KOPT-K1 (cell line): ENCODE data around the gene NRSN1.

ENCODE experiments used
- H3K27ac ChIP-seq: fragments of 200-600 bp; sonication (generic); 2 replicates; pipeline ENCODE4 v1.5.1; 2016; ENCODE audit warnings: antibody characterized with exemption, mild to moderate bottlenecking, low read depth, low read length; ENCODE audit not compliant: poor library complexity, severe bottlenecking
- H3K36me3 ChIP-seq: fragments of 200-600 bp; sonication (generic); 2 replicates; pipeline ENCODE4 v1.5.1; 2017; ENCODE audit warnings: antibody characterized with exemption, mild to moderate bottlenecking, low read length, moderate library complexity; ENCODE audit not compliant: insufficient read depth
- H3K9me3 ChIP-seq: fragments of 200-600 bp; sonication (generic); 2 replicates; pipeline ENCODE4 v1.5.1; 2017; ENCODE audit warnings: antibody characterized with exemption, low read length, mild to moderate bottlenecking; ENCODE audit not compliant: insufficient read depth, poor library complexity, severe bottlenecking

NRSN1 gene, protein sequence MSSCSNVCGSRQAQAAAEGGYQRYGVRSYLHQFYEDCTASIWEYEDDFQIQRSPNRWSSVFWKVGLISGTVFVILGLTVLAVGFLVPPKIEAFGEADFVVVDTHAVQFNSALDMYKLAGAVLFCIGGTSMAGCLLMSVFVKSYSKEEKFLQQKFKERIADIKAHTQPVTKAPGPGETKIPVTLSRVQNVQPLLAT

DNA sequence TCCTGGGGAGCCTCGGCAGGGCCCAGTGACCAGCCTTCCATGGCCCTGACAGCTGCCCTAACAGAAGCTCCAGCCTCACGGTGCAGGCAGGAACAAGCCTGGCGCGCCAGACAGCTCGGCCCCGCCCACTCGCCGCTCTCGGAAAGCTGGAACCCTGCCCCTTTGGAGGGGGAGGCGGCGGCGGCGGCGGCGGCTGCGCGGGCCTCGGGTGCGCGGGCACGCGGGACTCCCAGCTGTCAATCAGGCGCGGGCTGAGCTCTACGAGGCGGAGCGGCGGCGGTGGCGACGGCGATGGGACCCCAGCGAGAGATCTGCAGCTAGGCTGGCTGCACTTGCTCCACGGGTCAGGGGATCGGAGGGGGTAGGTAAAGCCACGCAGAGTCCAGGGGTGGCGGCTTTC is at the start of gene NRSN1:
NRSN1 (plus strand) TSS at position 236 of the 400 bp plus-strand sequence. CDS start 8,113 bp downstream, outside the sequence.
- Histone ChIP-seq H3K9me3 (no peaks in the 10 kb centered on the region), H3K27ac (no peak within 1 kb of the TSS)

DNA sequence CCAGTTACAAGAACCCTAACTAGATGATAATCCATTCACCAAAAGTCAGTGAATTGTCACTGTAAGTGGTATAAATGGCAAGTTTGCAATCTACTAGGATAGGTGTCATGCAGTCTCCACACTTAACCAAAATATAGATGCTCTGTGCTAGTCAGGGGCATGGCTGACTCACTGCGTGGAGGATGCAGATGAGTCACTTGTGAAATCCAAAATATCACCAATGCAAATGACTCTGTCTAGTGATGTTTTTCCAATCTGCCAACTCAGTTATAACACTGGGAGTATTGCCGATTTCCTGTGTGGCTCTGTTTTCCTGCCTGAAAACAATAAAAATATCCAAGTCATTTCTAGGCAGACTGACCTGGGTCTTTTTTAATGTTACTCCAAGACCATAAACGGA is 47.8 kb upstream of the NRSN1 start:
- Histone ChIP-seq H3K27ac (no peak overlapping the region), H3K9me3 (no peaks in the 10 kb centered on the region), H3K36me3 (no peaks in the 10 kb centered on the region)

More for the DNA sequence above, at the start of gene NRSN1:
- H3K36me3 ChIP-seq, result no peaks in the 10 kb centered on the region

DNA sequence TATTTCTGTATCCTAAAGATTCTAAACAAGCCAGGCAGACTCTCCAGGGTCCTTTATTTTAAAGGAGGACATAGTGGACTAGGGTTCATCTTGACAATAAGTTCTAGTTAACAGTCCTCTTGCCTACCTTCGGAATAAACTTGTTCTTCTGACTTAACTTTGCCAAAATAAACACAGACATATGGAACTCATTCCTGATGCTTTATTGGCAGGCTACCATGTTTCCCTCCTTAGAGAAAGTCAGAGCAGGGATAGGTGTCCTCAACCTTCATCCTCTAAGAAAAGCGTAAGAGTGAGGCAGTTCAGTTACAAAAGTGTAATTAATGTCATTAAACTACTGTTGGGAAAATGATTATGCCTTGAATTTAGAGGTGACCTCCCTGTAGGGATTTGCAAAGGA is 46.9 kb upstream of the NRSN1 start:
- Histone ChIP-seq H3K9me3 (no peaks in the 10 kb centered on the region), H3K36me3 (no peaks in the 10 kb centered on the region), H3K27ac (no peak overlapping the region)

DNA sequence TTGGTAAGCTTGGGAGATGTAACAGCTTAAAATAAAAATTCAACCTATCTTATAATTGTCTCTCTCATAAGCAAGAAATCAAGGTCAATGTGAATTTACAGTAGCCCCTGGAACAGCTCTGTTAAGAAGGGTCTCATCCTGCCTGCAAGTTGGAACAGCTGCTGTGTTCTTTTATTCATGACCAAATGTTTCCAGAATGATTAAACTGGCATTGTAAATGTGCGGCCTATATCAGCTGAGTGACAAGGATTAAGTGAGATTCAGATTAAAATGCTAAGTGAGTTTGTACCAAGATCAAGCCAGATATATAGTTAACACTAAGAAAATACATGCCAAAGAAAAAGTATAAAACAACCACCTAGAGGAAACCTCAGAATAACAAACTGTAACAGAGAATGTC is 45.3 kb upstream of the NRSN1 start:
- Histone ChIP-seq H3K27ac (no peak overlapping the region), H3K36me3 (no peaks in the 10 kb centered on the region), H3K9me3 (no peaks in the 10 kb centered on the region)

DNA sequence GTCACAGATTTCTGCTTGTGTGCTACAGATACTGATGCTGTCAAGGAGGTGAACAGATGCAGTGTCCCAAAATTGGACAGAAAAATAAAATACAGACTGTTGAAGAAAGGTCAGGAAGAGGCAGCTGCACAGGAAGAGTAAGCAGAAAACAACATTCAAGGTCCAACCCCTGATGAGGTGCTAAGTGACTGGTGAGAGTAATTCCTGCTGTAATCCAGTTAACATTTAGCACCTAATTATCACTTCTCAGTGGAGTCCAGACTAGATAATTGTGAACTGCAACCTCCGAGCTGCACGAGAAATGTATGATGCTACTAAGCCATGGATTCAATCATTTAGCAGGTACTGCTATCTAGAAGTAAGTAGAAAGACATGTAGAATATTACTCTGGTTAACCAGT is 36.3 kb upstream of the NRSN1 start:
- H3K9me3 ChIP-seq, result no peaks in the 10 kb centered on the region
- H3K27ac ChIP-seq, result no peak overlapping the region
- H3K36me3 ChIP-seq, result no peaks in the 10 kb centered on the region

DNA sequence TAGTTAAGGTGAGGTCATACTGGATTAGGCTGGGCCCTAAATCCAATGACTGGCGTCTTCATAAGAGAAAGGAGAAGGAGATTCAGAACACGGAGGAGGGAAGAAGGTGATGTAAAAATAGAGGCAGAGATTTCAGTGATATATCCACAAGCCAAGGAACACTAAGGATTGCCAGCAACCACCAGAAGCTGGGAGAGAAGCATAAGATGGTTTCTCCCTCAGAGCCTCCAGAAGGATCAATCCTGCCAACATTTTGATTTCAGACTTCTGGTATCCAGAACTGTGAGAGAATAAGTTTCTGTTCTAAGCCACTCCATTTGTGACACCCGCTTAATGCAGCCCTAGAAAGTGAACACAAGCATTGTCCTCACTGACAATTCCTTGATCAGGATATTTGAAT is 33.6 kb upstream of the NRSN1 start:
- Histone ChIP-seq H3K27ac (no peak overlapping the region), H3K36me3 (no peaks in the 10 kb centered on the region), H3K9me3 (no peaks in the 10 kb centered on the region)

DNA sequence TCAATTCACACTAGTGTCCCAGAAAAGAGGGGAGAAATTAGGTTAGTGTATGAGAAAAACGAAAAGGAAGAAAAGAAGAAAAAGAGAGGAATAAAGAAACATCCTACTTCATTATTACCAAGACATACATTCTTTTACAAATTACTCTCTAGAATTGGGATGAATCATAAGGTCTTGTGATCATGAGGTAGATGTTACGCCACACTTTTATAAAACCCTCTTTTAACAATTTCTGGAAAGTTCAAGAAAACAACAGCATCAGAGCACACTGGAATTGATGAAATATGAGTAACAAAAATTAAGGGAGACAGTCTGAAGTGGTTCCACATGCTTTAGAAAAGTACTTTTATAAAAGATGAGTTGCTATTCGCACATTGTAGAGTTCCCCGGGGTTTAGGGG is 32.6 kb upstream of the NRSN1 start:
- no peaks in the 10 kb centered on the region for H3K9me3 ChIP-seq
- H3K36me3 ChIP-seq, result no peaks in the 10 kb centered on the region
- H3K27ac ChIP-seq, result no peak overlapping the region

DNA sequence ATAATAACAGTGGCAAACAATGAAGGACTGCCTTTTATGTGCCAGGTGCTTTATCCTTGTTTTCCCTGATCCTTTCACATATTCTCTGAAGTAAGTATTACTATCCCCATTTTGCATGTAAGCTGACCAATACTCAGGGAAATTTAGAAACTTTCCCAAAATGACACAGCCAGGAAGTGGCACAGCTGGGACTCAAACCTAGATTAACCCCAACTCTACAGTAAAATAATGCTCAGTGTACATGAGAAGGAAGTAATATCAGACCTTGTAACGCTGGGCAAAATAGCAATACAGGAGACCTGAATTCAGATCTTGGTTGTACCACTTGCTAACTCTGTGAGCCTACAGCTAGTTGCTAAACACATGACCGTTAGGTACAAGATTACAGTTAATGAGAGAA is 26.8 kb upstream of the NRSN1 start:
- Histone ChIP-seq H3K36me3 (no peaks in the 10 kb centered on the region), H3K27ac (no peak overlapping the region), H3K9me3 (no peaks in the 10 kb centered on the region)

DNA sequence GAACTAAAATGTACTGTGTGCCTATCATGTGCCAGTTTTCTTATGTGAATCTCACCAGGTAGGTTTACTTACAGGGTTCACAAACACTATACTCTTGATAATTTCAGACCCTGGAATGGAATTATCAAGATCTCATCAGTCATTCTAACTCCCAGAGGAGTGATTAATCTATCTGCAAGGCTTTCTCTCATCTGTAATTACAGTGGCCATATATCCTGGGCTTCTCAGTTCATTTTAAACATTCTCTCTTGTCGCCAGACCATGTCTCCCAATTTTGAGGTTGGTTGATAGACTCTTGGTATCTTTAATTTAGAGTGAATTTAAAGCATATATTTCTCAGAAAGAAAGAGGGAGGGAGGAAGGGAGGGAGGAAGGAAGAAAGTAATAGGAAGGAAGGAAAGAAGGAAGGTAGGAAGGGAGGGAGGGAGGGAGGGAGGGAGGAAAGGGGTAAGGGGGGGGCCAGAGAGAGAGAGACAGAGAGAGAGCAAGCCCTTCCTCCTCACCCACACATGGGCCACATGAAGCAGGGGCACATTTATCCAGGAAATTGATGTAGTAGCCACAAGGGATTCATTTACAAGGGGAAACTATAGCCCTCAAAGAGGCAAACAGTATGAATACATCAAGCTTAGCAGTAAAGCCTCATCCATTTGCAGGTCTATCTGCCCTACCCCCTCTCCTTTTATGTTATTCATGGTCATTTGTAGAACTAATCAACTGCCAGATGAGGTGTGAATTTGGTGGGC is 25.8 kb upstream of the NRSN1 start:
- H3K27ac ChIP-seq, result no peak overlapping the region
- no peaks in the 10 kb centered on the region for H3K9me3 ChIP-seq
- H3K36me3 ChIP-seq, result no peaks in the 10 kb centered on the region

DNA sequence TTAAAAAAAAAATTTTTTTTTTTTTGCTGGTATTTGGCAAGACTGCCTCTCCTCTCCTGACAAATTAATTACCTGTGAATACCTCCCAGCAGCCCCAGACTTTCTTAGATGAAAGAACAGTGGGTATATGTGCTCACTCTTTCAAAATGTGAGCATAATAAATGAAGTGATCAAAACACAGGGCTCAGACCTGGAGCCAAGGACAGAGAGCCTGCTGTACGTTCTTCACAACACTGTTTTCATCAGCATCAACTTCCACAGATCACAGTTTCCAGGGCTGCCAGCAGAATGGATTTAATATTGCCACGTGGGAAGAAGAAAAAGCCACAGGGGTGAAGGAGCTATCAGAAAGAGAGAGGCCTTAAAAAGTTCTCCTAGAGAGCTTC is 25.3 kb upstream of the NRSN1 start:
- Histone ChIP-seq H3K36me3 (no peaks in the 10 kb centered on the region), H3K27ac (no peak overlapping the region), H3K9me3 (no peaks in the 10 kb centered on the region)

DNA sequence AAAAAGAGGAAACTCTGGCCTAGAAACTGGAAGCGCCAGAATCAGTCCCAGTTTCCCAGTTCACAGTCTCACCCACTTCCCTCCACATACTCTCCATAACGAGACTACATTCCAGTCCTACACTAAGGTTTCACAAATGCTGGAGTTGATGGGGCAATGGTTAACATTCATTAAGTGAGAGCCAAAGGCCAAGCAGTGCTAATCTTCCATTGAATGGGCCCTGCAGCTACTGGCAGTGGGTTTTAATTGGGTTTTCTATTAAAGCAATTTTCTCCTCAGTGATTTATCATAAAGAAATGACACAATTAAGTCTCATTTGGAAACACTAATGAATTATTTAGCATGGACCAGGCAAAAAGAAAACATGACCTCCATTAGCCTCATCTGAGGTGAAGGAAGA is 20.8 kb upstream of the NRSN1 start:
- Histone ChIP-seq H3K9me3 (no peaks in the 10 kb centered on the region), H3K36me3 (no peaks in the 10 kb centered on the region), H3K27ac (no peak overlapping the region)

DNA sequence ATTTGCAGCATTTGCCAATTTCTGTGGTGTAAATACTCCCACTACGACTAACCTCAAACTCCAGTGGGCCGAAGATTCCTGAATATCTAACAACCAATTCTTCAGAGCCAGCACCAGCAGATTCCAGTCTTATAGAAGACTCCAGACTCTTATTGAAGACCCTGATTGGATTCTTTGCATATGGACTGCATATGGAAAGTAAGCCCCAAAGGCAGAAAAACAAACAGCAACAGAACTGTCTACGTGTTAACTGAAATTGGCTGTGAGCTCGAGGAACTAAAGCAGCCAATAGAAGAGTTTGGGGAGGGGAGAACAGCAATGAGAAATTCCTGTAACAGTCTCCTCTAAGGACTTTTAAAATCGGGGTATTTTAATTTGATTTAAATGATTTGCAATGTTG is 19.7 kb upstream of the NRSN1 start:
- H3K9me3 ChIP-seq, result no peaks in the 10 kb centered on the region
- no peak overlapping the region for H3K27ac ChIP-seq
- no peaks in the 10 kb centered on the region for H3K36me3 ChIP-seq

DNA sequence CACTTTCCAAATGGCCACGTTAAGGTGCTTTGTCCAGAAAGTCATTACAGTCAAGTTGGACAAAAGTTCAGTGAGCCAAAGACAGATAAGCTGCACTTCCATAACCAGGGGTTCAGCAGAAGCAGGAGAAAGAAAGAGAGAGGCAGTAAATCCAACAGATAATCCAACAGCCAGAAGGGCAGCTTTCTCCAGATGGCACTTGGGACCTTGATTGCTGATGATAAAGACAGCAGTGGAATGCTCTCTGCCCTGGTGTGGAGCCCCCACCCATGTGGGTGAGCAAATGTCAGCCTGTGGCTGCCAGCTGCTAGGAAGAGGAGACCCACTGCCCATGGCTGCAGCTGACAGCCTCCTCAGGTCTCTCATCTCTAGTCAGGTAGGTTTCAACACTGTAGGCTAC is 18.7 kb upstream of the NRSN1 start:
- Histone ChIP-seq H3K9me3 (no peaks in the 10 kb centered on the region), H3K27ac (no peak overlapping the region), H3K36me3 (no peaks in the 10 kb centered on the region)

DNA sequence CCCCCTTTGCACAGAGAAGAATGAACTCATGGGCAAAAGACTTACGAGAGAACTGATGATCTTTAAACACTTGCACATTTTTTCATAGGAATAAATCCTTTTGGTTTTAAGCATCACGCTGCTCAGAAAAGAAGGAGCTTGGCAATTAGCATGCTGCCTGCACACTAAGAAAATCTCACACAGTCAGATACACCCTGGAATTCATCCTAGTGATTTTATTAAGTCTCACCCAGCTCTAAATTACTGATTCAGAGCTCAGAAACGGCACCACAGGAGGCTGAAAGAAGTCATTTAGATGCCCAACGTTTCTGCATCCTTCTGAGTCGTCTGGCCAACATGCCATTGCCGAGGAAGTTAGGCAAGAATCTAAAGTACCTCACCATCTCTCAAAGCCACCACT is 18.0 kb upstream of the NRSN1 start:
- H3K27ac ChIP-seq, result no peak overlapping the region
- no peaks in the 10 kb centered on the region for H3K9me3 ChIP-seq
- no peaks in the 10 kb centered on the region for H3K36me3 ChIP-seq

DNA sequence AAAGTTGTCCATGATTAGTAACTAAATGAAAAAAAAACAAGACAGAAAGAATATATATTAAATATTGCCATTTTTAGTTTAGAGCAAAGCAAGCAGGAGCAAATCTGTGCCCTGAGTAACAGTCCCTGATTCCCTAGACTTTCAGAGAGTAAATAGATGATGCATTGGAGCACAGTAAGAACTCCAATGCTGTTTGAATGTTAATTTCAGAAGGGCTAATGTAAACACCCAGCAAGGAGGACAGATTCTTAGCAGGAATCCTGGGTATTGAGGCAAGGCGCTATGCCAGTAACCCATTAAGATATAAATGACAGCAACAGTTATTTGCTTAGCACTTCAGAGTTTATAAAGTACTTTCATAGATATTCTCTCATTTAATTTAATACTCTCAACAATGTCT is 15.6 kb upstream of the NRSN1 start:
- H3K9me3 ChIP-seq, result no peaks in the 10 kb centered on the region
- H3K36me3 ChIP-seq, result no peaks in the 10 kb centered on the region
- H3K27ac ChIP-seq, result no peak overlapping the region

DNA sequence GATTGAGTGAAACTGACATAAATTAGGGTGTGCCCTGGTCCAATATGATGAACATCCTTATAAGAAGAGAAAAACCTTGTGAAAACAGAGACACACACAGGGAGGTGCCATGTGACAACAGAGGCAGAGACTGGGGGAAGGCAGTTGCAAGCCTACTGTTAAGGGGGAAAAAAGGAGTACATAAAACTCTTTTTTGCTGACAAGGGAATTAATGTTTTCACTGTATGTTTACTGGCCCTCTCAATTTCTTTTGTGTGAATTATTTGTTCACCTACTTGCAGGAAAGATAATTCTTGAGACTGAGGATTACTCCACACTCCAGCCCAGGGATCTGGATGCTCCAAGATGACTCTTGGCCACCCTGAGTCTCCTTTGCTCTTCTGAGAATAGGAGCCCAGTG is 12.1 kb upstream of the NRSN1 start:
- Histone ChIP-seq H3K9me3 (no peaks in the 10 kb centered on the region), H3K27ac (no peak overlapping the region), H3K36me3 (no peaks in the 10 kb centered on the region)
